Posterior vena cava (tissue), 2 donors: ENCODE results near the gene ANKRD9. TPM values are rescaled to one million over a fixed set of nuclear protein-coding genes. Genes with fewer than 3 reads are reported as not detected.

Source experiments
- DNase-seq: peaks from one replicate; pipeline ENCODE4 v3.0.0-alpha.2; 2020; ENCODE audit warnings: low spot score
- intact Hi-C, 2 donors: fragments of 100-400 bp; cut with DNase I; formaldehyde crosslinking; loops; one replicate each; pipeline versions ENCODE4 v1.14.1 to v1.14.2; 2022 to 2023
- total RNA-seq, 2 donors: library from RNA; stranded (reverse); fragmentation: NEBNext Ultra II Directional; extraction: Animal tissue kit (Norgen Biotek cat#: 25700); gene quantifications; one replicate each; pipeline ENCODE4 v1.2.1, GENCODE V29; 2021
- donor health status: DM: yes; HTN: yes; CAD: no.
- donor health status: DM: yes; HTN: yes; CAD: no.

Gene ANKRD9
- total RNA-seq, 2 donors from 2014 or later = 14.0 TPM

DNA sequence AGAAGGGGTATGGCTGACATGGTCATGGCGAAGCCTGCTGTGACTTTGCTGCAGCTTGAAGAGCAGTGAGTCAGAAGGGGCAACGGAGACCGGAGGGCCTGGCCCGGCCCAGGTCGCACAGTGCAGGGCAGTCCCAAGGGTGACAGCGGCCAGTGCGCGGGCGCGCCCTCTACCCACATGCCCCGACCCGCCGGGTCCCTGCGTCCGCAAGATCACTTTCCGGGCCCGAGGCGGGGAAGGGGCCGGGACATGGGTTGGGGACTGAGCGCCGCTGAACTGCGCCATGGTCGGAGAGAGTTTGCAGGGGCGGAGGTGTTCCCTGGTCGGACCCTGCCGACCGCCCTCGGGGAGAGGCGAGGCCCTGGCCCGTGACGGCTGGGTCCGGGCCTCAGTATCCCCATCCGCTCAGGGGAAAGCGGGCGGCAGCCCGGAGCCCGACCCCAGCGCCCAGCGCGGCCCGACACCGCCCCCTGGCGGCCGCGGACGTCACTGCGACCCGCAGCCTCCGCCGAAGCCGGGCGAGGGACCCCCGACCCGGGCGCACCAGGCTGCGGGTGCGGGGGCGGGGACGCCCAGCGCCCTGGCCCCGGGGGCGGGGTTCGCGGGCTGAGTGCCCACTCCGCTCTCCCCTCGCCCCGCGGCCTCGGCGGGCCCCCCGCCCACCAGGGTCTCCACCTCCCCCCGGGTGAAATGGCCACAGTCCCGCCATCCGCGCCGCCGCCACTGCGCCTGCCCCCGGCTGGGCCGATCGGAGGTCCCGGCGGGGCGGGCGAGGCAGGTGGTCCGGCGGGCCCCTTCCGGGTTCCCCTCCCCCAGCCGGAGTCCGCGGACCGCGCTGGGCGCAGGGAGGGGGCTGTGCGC is 7.2 kb upstream of the ANKRD9 start:
- no peak for DNase-seq
- intact Hi-C loops = loop anchor here in 1 of 2 donors (10.0 kb wide), 1 partner anchor 152 kb away; the partner anchor contains the start of genes CINP and TECPR2

DNA sequence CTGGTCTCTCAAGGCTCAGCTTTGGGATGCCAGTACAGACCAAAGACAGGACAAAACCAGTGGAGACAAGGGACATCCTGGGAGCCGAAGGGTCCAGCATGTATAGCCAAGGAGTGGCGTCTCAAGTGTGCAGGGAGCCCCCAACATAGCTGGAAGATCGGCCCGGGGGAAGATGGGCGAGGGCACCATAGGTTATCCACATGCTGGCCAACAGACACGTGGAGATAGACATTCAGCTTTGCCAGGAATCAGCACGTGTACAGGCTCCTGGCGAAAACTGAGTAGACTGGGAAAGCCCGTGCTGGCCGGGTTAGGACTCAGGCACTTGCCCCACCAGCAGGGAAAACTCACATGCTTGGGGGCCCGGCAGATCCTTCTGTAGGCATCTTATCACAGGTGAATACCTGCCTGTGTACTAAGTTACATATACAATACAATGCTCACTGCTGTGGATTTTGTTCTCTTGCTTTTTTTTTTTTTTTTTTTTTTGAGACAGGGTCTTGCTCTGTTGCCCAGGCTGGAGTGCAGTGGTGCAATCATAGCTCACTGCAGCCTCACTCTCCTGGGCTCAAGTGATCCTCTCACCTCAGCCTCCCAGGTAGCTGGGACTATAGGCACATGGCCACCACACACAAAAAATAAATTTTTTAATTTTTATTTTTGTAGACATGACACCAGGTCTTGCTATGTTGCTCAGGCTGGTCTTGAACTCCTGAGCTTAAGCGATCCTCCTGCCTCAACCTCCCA is 5.6 kb upstream of the ANKRD9 start:
- intact Hi-C loops = loop anchor here in 1 of 2 donors (5.0 to 10.0 kb wide), 2 partner anchors 78 to 150 kb away; partner anchors contain the start of genes CINP and TECPR2

DNA sequence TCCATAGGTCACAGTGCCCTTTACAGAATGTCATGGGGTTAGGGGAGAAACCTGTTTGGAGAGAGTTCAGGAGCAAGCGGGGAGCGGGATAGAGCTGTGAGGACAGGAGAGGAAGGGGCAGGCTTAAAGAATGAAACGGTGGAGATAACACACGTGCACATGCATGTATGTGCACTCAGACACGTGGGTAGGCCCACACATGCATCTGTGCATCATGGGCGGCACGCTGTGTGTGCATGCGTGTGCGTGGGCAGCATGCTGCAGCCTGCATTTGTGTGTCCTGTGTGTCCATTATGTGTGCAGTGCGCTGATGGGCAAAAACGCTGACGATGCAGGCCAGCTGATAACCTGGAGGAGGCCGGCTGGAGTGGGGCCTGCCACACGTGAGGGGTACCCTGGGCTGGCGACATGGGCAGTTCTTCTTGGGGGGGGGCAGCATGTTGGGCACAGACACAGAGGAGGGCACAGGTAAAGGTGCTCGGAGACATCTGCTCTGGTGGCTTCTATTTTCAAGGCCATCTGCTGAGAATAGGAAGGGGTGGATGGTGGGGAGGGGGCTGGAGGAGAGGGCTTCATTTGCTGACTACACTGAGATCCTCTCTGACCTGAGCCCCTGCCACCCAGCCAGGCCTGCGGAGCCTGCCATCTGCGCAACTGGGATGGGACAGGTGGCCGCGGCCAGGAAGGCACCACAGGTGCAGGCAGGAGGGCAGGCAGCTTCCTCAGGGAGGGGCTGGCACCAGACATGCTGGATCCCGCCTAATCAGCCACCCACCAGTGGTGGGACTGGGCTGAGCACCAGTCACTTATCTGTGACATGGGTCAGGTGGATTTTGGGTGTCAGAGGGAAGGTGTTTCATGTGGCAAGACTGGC is 4.6 kb upstream of the ANKRD9 start:
- intact Hi-C loops = loop anchor here in 1 of 2 donors (5.0 to 10.0 kb wide), 2 partner anchors 77 to 149 kb away; partner anchors contain the start of genes CINP and TECPR2
- no peak for DNase-seq

More for the DNA sequence above, 5.6 kb upstream of the ANKRD9 start:
- DNase-seq = no peak

DNA sequence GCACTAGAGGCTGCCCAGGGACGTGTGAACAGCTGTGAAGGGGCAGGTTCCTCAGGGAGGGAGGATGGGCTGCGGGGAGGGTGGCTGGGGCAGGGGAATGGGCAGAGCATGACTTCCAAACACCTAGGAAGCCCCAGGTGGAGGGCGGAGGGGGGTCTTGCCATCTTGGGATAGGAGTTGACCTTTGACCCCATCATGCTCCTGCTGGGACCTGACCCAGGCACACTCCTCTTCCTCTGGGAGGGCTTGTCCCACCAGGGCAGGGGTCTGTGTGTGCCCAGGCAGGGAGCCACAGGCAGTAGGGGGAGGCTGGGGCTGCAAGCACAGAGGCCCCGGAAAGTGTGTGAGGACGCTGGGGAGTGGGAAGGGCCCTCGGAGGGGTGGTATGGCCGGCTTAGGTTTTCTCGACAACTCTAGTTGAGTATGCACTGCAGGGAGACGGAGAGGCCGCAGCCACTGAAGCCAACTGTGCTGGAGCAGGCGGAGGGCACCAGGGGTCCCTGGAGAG is 3.3 kb upstream of the ANKRD9 start:
- no peak for DNase-seq
- intact Hi-C loops = loop anchor here (1.0 to 10.0 kb wide), 3 partner anchors 68 to 148 kb away; partner anchors contain the start of genes CINP (in 1 of the 2) and TECPR2 (in 1 of the 2)

DNA sequence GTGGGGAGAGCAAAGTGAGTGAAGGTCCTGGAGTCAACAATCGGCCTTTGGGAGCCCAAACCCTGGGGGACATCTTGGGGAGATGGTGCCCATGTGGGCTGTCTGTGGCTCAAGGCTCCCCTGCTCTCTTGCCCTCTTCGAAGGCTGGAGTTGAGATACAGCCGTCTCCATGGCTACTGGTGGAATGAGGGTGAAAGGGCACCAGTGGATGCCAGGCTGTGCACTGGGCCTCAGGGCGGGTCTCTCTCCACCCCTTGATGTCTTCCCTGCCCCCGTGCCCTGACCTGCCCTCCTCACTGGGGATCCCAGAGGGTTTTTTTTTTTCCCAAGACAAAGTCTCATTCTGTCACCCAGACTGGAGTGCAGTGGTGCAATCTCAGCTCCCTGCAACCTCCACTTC is 2.0 kb upstream of the ANKRD9 start:
- intact Hi-C loops = loop anchor here in 1 of 2 donors (5.0 to 10.0 kb wide), 2 partner anchors 74 to 147 kb away; partner anchors contain the start of genes CINP and TECPR2
- no peak for DNase-seq

- intact Hi-C loops = loop anchor here in 1 of 2 donors (5.0 to 10.0 kb wide), 2 partner anchors 74 to 146 kb away; partner anchors contain the start of genes CINP and TECPR2
These were observed 1.3 kb upstream of the ANKRD9 start for GRCh38 chr14:102510616-102511520.

GRCh38 chr14:102508774-102509745 is 516 bp downstream of the ANKRD9 start:
- DNase-seq = peak; percentile 93
- intact Hi-C loops = no loop called here

More at GRCh38 chr14:102510616-102511520, 1.3 kb upstream of the ANKRD9 start:
- DNase-seq = no peak

DNA sequence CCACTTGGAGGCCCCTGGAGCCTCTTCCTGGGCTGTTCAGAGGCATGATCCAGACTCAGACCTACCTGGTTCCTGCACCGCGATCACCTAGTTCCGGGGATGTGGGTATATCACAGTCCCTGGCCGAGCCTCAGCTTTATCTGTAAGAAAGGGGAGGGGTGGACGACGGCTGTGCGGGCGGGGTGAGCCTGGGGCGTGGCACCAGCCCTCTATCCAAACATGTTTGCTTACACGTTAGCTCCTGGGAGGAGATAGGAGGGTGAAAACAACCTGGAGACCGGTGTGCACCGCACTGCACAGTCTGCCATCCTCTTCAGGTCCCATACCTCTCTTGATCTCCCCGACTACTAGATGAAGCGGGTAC is 1.2 kb downstream of the ANKRD9 start:
- intact Hi-C loops = no loop called here
- no peak for DNase-seq

- no peak for DNase-seq
- intact Hi-C loops = no loop called here
These were observed 1.7 kb downstream of the ANKRD9 start for GRCh38 chr14:102507857-102508312.

DNA sequence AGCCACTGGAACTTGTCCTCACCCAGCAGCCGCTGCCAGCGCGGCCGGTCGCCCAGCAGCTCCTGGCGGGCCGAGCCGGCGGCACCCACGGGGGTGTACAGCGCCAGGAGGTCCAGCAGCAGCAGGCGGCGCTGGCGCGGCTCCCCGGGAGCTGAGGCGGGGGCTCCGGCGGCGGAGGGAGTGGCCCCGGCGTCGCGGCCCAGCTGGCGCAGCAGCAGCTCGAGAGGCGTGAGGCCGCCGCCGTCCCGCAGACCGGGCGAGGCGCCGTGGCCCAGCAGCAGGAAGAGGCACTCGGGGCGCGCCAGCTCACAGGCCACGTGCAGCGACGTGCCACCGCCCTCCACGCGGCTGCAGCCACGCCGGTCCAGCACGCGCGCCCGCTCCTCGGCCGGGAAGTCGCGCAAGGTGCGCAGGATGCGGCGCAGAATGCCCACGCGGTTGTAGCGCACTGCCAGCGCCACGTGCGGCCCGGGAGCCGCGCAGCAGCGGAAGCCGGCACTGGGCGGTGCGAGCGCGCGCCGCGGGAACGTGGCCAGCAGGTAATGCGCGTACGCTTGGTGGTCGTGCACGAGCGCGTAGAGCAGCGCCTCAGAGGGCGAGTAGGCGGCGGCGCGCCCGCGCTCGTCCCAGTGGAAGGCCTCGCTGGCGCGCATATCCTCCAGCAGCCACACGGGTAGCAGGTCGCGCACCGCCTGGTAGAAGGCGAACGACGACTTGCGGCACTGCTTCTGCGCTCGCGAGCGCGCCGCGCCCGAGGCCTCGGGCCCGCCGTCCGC is 2.3 kb downstream of the ANKRD9 start:
- intact Hi-C loops = no loop called here
- DNase-seq = no peak

DNA sequence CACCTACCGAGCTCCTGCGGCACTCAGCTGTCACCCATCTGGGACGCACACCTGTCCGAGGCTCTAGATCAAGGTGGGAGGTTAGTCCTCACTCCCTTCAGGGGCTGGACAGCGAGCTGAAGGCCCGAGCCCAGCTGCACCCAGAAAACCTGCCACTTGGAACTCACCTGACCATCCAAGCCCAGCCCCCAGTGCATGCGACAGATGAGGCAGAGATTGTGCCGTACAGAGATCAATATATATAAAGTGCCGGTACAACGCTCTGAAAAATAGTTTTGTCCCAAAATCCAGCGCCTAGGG is 3.0 kb downstream of the ANKRD9 start:
- no peak for DNase-seq
- intact Hi-C loops = no loop called here

GRCh38 chr14:102505775-102506625 is 3.6 kb downstream of the ANKRD9 start:
- DNase-seq = no peak
- intact Hi-C loops = no loop called here

DNA sequence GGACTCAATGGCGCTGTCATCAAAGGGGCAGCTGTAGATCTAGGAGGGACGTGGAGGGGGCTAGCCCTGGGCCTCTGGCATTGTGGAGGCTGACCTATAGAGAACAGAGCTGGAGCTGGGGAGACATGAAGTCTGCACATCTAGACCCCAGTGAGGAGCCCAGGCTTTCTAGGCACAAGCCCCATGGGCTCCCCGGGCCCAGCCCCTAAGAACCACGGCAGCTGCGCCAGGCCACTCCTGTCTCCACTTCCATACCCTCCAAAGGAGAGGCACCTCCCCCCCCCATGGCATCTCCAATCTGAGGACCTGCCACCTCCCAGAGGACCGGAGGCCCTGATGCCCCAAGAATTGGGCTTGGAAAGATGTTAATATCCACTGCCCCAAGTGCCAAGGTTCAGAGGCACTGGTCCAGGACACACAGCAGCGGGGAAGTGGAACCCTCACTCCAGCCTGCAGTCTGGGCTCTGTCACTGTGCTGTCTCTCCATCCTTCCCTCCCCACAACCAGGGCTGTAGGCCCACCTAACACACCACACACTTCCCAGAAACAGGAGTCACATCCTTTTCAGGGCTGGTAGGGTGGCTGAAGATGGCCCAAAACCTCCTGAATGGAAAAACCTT is 4.5 kb downstream of the ANKRD9 start:
- intact Hi-C loops = no loop called here

GRCh38 chr14:102504328-102504999 is 5.1 kb downstream of the ANKRD9 start:
- DNase-seq = no peak
- intact Hi-C loops = no loop called here

More for the DNA sequence above, 4.5 kb downstream of the ANKRD9 start:
- no peak for DNase-seq
